GM19397 (cell line): ENCODE data around the gene INTS14.
"Not testable (repeated sequence)": the region's sequence is repeated elsewhere in the genome, so short reads cannot be mapped to it uniquely, and the experiment has no call there.

Experiments used
- ATAC-seq: cut with Tn5 transposase; IDR thresholded peaks from one replicate; pipeline ENCODE4 v1.9.1; 2021; ENCODE audit warnings: mild to moderate bottlenecking, moderate library complexity; ENCODE audit not compliant: unreplicated experiment

The INTS14 gene

GRCh38 chr15:65632780-65633375 is 21.9 kb upstream of the INTS14 start:
- no peak for ATAC-seq

- ATAC-seq: no peak
Observed at GRCh38 chr15:65631503-65631902, 20.6 kb upstream of the INTS14 start.

GRCh38 chr15:65630760-65631159 is 19.8 kb upstream of the INTS14 start:
- ATAC-seq: no peak

GRCh38 chr15:65629548-65629947 is 18.6 kb upstream of the INTS14 start:
- no peak for ATAC-seq

- no peak for ATAC-seq
Observed at GRCh38 chr15:65626856-65627255, 15.9 kb upstream of the INTS14 start.

GRCh38 chr15:65623103-65623502 is 12.2 kb upstream of the INTS14 start:
- no peak for ATAC-seq

GRCh38 chr15:65621638-65622037 is 10.7 kb upstream of the INTS14 start, which contains the start of gene SLC24A1:
TSS of gene SLC24A1 (plus strand) at chr15:65621938. CDS start at chr15:65624081, 2,143 bp downstream.
- ATAC-seq: no peak

- ATAC-seq: no peak
Observed at GRCh38 chr15:65620833-65621232, 9.9 kb upstream of the INTS14 start.

- no peak for ATAC-seq
Observed at GRCh38 chr15:65619626-65620290, 8.8 kb upstream of the INTS14 start.

- ATAC-seq: no peak
Observed at GRCh38 chr15:65618560-65619109, 7.7 kb upstream of the INTS14 start.

GRCh38 chr15:65615887-65616286 is 5.0 kb upstream of the INTS14 start:
- not testable (repeated sequence) for ATAC-seq

GRCh38 chr15:65612949-65613744 is 2.2 kb upstream of the INTS14 start:
- ATAC-seq: no peak

GRCh38 chr15:65612616-65612946 is 1.6 kb upstream of the INTS14 start:
- no peak for ATAC-seq

GRCh38 chr15:65611888-65612615 is 1.1 kb upstream of the INTS14 start:
- no peak for ATAC-seq

- ATAC-seq: no peak
Observed at GRCh38 chr15:65603559-65603958, 7.4 kb downstream of the INTS14 start.

GRCh38 chr15:65603134-65603533 is 7.8 kb downstream of the INTS14 start:
- no peak for ATAC-seq

GRCh38 chr15:65599677-65600076 is 11.3 kb downstream of the INTS14 start:
- ATAC-seq: no peak

GRCh38 chr15:65598468-65598867 is 12.5 kb downstream of the INTS14 start:
- ATAC-seq: no peak

- ATAC-seq: no peak
Observed at GRCh38 chr15:65595960-65596359, 15.0 kb downstream of the INTS14 start.

GRCh38 chr15:65587094-65587493 is 23.8 kb downstream of the INTS14 start:
- no peak for ATAC-seq

- no peak for ATAC-seq
Observed at GRCh38 chr15:65584241-65584640, 26.7 kb downstream of the INTS14 start.
